Measurements from ENCODE around the gene MDM1.
A peak's percentile ranks its signal among the peaks of the same experiment; 100 is the strongest.

The MDM1 gene

DNA sequence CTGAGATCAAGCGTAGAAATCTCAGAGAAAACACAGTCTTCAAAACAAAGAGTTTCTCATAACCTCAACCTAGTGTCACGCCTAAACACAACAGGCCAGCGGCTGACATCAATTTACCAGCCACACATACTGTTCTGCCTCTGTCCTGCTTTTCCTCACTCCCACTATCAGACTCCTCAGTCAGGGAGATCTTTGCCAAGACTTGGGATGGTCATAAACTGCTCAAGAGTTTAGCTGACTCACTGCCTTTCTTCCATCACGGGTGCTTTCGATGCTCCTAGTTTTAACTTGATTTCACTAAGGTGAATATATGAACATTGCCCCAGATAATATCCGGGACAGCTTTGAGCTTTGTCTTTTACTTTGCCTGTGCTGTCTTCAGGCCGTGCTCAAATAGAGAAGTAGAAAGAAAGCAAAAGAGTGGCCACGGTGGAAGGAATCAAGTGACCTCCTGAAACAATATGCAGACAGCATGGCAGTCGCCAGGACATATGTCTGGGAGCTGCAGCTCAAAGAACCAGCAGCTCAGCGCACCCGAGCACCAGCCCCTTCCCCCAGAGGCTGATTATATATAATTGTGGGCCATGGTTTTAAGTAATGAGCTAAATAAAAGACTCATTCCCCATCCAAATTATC, 12.1 kb downstream of the MDM1 start:
- no peak for DNase-seq

DNA sequence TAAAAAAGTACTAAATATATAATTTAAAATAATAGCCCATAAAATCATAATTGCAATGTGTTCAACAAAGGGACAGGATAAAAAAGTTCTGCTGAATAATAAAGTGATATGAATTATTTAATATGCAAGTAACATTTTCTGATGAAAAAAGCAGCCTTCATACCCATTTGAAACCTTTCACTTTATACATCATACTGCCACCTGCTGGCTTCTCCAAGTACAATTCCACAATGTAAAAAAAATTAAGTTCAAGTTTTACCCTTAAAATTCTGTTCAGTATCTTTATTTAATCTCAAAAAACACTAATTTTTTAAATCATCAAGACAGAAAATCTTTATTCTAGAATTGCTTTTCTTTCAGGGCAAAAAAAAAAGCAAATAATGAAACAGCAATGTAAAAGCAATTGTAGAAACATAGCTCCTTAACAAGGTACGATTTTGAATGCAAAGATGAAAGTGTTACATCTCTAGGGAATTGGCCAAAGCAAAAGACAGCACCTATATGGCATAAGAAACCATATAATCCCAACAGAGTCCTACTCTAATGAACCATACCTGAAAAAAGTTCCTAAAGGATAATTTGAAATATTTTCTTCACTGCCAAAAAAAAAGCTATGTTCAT, 15.0 kb downstream of the MDM1 start:
- peak; percentile 67 for DNase-seq

DNA sequence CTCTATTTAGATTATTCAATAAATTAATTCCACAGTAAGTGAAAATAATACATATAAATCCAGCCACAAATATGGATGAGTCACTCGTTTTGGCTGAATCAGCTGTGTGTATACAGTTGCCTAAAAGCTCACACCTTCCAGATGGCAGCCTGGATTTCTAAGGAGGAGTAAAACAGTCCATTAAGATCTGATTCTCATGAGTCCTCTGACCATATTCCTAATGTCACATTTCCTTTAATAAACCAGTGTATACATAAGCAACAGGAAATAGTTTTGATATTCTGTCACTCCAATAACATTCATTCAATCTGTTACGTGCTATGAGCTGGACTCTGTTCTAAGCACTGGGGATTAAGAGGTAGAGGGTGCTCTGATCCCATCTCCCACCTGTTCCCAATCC, 21.8 kb downstream of the MDM1 start:
- no peak for DNase-seq

GRCh38 chr12:68306564-68306963, 25.6 kb downstream of the MDM1 start:
- peak; percentile 75 for DNase-seq

DNA sequence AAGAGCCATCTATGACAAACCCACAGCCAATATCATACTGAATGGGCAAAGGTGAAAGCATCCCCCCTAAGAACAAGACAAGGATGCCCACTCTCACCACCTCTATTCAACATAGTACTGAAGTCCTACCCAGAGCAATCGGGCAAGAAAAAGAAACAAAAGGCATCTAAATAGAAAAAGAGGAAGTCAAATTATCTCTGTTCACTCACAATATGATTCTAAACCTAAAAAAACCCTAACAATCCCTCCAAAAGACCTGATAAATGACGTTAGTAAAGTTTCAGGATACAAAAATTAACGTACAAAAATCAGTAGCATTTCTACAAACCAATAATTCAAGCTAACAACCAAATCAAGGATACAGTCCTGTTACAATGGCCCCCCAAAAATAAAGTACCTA, 26.9 kb downstream of the MDM1 start:
- no peak for DNase-seq

DNA sequence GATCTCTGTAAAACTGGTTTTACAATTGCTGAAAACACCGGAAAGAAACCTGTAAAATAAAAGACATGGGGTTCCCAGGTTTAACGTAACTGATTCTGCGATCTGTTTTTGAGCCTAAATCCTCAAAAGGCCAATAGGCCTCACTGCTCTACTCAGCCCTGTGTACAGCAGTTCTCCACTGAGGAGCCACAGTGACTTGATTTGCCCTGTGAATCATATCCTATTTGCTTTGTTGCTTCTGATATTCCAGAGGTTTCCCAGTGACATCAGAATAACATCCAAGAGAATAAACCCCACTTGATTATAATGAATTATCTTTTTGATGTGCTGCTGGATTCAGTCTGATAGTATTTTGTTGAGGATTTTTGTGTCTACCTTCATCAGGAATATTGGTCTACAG, 27.5 kb downstream of the MDM1 start:
- DNase-seq: no peak

GRCh38 chr12:68303850-68304249, 28.3 kb downstream of the MDM1 start:
- no peak for DNase-seq

DNA sequence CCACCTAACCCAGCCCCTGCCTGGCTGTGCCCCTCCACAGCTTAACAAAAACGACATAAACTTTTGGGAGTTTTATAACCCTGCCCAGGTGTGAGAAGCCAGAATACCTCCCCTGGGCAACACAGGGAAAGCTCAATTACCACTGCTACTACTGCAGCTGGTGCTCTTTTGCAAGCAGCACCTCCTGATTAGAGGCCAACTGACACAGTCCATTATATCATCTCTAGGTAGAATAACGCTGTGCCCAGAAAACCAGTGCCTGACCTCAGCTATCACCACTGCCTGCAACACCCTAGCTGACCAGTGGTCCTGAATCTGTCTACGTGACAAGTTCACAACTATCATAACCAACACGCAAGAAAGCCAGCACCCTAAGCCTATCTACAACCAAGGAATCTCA, 34.2 kb downstream of the MDM1 start:
- no peak for DNase-seq

DNA sequence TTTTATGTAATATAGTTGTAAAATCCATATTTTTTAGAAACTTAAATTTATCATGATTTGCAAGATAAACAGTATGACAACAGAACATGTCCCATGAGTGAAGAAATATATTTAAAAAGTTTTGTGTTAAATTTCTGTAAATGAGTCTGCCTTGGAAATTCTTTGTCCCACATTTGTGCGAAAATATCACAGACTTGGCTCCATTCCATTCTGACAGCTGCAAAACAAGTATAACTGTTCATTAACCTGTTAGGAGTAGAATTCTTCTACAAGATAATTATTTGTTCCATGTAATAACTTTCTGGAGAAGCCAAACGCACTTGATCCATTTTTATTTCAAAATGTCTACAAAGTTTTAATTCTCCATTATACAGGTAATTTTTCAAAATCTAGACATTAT, 37.9 kb downstream of the MDM1 start:
- DNase-seq: no peak

- DNase-seq: no peak
Observed at GRCh38 chr12:68293347-68293746, 38.8 kb downstream of the MDM1 start.

DNA sequence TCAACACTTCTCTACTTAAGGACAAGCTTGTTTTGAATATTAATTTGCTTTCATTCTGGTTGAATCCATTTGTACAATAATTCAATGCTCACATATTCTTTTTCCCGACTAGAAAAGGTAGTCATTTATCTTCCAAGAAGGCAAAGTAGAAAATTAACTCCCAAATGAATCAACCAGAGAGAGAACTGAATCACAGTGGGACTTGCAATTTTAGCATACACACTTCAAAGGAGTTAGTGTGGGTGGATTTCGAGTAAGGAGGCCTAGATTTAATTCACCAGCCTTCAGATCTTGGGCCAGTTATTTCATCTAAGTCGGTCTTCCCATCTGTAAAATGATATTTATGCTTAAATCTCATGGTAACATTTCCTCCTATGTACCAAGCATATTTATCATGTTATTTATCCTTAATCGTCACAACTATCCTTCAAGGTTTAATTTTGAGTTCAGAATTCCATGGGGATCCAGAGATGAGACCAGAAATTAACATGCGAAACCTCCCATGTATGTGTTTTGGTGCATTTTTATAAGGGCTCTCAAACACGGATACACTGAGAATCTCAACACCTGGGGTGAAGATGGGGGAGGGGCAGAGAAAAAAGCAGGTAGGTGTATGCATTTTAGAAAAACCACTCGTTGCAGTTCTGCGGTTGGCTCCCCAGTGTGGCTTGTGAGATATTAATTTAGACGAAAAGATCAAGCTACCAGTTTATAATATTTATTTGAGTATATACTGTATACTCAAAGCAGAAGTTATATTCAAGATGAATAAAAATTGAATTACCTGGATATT, 39.8 kb downstream of the MDM1 start:
- DNase-seq: peak; percentile 80

DNA sequence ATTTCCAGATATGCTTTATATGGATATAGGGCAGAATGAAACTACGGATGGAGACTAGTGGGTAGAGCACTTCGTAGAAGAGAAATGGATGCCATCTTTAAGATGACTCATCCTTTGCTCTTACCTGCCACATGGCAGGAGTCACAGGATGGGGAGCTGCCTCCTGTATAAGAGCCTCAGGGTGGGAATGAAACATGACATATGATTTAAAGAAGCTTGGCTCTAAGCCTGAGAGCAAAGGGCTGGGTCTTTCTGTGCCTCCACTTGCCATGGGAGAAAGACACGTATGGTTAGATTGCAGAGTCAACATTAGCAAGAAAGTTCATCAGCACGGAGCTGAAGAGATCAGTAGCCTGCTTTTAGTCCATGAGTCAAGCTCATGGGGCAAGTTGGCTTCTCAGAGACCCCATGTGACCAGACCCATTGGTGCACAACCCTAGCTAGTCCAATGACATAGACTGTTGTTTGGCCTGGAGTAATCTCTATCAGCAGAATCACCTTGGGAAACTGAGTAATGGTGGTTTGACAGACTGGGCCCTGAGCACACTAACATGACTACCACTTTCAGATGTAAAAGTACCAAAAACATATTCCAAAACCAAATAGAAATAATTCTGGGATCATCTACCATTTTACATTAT, 40.6 kb downstream of the MDM1 start:
- DNase-seq: no peak

DNA sequence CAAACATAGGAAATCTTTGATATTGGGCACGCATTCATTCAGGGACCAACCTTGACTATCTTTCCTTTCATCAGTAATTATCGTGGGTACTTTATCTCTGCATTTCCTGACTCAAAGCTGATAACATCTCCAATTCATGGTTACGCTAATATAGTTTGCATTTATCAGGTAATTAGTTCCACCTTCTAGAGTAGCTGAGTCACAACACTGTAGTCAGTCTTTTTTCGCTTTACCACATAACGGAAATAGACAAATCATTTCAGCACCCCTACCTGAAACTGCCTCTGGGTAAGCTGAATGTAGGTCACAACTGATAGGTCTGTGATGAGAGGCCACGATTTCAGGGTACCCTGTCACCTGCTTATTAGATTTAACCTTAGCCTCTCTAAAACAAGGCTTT, 42.0 kb downstream of the MDM1 start:
- DNase-seq: peak; percentile 95

GRCh38 chr12:68287106-68287505, 45.1 kb downstream of the MDM1 start:
- DNase-seq: no peak

GRCh38 chr12:68286396-68286795, 45.8 kb downstream of the MDM1 start:
- DNase-seq: no peak

DNA sequence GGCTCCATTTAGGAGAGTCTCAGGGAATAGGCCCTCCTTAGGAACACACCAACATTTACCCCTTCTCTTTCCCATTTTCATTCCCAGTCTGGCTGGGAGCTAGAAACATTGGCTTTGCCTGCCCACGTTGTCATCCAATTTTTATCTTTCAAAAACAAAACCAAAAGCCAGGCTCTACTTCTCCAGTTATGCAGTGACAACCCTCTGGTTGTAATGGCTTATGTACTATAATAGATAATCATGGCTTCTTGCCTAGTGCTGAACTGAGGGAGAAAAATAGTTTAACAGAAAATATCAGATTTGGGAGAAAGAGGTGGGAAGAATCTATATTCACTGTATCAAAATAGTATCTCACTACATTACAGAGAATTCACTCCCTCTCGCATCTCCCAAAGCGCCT, 46.6 kb downstream of the MDM1 start:
- DNase-seq: no peak

DNA sequence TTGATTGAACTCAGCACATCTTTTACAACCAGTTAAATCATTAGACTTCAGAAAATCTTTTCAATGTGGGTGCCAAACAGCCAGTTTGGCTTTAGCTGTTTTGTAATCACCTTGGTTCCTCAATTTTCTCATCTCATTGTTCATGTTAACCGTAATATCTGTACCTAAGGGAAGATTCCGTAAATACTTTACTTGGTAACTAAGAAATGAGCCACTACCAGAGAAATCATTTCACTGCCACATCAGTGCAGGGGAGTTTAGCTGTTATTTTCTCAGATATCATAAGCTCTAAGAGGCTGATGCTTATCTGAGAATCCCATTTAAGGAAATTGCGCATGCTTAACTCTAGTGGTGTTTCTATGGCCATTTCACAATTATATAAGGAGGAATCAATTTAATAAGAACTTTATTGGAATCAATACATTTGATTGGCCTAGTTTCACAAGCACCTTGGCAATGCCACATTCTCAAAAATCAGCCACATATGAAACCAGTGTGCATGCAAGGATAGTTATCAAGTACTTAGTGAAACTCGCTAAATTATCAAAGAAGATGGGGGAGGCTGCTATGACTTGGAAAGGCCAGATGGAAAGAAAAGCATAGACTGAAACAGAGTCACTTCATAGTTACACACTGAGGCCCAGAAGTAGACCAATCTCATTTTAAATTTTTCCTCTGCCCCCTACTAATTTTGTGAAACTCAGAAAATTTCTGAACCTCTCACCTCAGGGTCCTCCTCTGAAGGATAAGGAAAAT, 50.7 kb downstream of the MDM1 start:
- DNase-seq: peak; percentile 84

DNA sequence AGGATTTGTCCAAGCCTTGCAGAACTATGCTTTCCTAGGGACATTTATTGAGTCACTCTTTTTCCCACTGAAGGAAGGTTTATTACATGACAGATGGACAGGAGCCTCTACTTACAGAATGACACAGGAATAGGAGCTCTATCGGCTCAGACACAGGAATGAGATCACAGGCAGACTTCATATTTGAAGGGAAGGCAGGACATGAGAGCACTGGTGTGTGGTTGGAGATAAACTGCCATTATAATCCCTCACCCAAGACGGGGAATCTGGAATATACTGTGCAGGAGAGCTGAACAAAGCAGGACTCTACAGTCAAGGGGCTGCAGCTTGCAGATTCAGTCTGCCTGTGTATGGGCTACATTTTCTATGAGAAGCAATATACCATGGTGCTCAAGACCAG, 51.9 kb downstream of the MDM1 start:
- no peak for DNase-seq

DNA sequence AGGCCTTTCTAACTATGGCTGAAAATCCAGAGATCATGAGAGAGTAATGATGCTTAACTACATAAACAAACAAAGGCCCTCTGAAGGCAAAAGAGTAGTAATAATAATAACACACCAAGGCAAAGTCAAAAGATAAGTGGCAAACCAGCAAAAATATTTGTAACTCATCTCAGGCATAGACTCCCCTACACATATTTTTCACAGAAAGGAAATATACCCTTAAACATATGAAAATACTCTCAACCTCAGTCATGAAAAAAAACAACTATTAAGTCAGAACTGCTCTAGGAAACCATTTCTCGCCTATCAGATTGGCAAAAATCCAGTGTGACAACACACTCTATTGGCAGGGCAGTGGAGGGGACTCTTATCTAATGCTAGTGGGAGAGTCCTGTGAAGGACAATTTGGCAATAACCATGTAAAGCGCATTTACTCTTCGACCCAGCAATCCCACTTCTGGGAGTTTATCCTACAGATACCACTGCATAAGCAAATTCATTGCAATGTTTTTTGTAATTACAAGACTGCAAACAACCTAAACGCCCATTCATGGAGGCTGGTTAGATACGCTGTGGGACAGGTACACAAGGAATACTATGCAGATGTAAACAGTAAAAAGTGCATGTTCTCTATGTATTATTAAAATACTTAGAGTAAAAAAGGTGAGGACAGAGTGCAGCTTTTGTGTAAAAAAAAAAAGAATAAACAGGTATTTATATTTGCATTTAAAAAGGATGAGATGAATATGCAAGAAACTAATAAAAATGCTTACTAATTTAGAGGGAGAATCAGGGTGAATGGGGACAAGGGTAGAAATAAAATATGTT, 52.7 kb downstream of the MDM1 start:
- DNase-seq: peak; percentile 78

DNA sequence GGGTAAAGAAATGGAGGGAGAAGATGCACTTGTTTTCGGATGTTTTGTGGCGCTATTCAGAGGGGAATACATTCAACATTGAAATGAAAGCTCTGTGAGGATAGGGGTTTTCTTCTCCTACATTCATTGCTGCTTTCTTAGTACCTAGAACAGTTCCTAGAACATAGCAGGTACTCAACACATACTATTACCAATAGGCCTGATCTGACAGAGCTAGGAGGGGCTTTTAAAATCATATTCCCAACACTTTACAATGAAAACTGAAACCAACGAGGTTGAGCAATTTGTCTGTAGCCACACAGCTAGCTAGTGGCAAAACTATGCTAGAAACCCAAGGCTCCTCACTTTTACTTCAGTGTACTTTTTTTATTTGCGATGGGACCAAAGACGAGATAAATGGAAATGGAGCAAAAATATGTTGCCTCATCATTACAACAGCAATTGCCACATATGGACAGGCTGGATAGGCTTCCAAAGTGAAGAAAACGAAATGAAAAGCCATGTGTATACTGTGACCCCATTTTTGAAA, 55.7 kb downstream of the MDM1 start:
- DNase-seq: peak; percentile 75

GRCh38 chr12:68272732-68273131, 59.4 kb downstream of the MDM1 start:
- no peak for DNase-seq

DNA sequence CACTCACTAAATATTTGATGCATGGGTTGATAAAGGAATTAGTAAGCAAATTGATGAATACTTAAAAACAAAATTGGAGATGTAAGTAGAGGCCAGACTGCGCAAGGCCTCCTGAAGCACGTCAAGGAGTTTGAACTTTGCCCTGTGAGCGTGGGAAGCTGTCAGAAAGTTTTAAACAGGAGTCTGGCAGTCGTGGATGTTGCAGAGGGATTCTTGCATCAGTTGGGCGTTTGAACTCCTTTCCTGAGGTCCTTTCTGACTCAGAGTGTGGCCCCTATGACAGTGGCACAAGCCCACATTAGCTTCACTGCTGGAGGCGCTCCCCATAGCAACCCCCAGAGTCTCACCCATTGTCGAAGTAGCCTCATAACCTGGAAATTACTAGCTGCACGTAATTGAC, 60.8 kb downstream of the MDM1 start:
- no peak for DNase-seq

Data from activated CD4-positive, alpha-beta T cell treated with anti-CD3 and anti-CD28 coated beads, Interleukin-10, Interleukin-2, amounts not matched to agents 100 ng/mL and 50 ng/mL, durations not matched to agents 16 hours and 8 hours (primary cell).